HK-2 (cell line): Measurements from ENCODE around the gene STAT6.
"Not testable (repeated sequence)": the region's sequence is repeated elsewhere in the genome, so short reads cannot be mapped to it uniquely, and the experiment has no call there.

Experiments
- DNase-seq: peaks from one replicate; pipeline ENCODE4 v3.0.0-alpha.2; 2018; ENCODE audit not compliant: unreplicated experiment

Gene STAT6

GRCh38 chr12:57053901-57054300 lies 57.3 kb downstream of the STAT6 start:
- not testable (repeated sequence) for DNase-seq

GRCh38 chr12:57053146-57053545 lies 58.0 kb downstream of the STAT6 start:
- not testable (repeated sequence) for DNase-seq

- DNase-seq = no peak
These were observed 60.2 kb downstream of the STAT6 start for GRCh38 chr12:57051011-57051410.

GRCh38 chr12:57049890-57050289 lies 61.3 kb downstream of the STAT6 start, which contains the start of gene MYO1A:
Gene MYO1A, minus strand, starts transcription at chr12:57050129. Its CDS starts 1,806 bp downstream, at chr12:57048323.
- no peak for DNase-seq

GRCh38 chr12:57049119-57049446 lies 62.1 kb downstream of the STAT6 start:
- no peak for DNase-seq

GRCh38 chr12:57048423-57049118 lies 62.6 kb downstream of the STAT6 start:
- DNase-seq = no peak

GRCh38 chr12:57047981-57048380 lies 63.2 kb downstream of the STAT6 start:
- no peak for DNase-seq

GRCh38 chr12:57046947-57047890 lies 63.9 kb downstream of the STAT6 start:
- DNase-seq = no peak

GRCh38 chr12:57046086-57046791 lies 64.9 kb downstream of the STAT6 start:
- DNase-seq = no peak
